ENCODE measurements around the gene DDR2. TPM values are rescaled to one million over a fixed set of nuclear protein-coding genes. Genes with fewer than 3 reads are reported as not detected.
A peak's percentile ranks its signal among the peaks of the same experiment; 100 is the strongest.
"Not testable (repeated sequence)": the region's sequence is repeated elsewhere in the genome, so short reads cannot be mapped to it uniquely, and the experiment has no call there.

Gene DDR2
- total and polyA plus RNA-seq, 8 donors = 28.5 to 47.9 (median 45.0) TPM

GRCh38 chr1:162741574-162741973 is 109.3 kb downstream of the DDR2 start:
- no peaks in the 10 kb centered on the region for H3K27me3 ChIP-seq
- H3K9me3 ChIP-seq = no peaks in the 10 kb centered on the region
- H3K4me3 ChIP-seq = no peak overlapping the region
- no peak overlapping the region for H3K27ac ChIP-seq
- no peak for DNase-seq
- ATAC-seq = no peak
- H3K4me1 ChIP-seq = peaks cover 0 to under 1% of the 10 kb centered on the region in 2 donors
- TF ChIP-seq CTCF (IDR thresholded peaks at IDR 0.05) = no peak
- intact Hi-C loops (cut with DNase I) = no loop called here
- H3K36me3 ChIP-seq = no peaks in the 10 kb centered on the region

- H3K4me1 ChIP-seq; intact Hi-C loops (cut with DNase I); ATAC-seq; H3K27ac ChIP-seq; H3K27me3 ChIP-seq; H3K36me3 ChIP-seq; H3K4me3 ChIP-seq; H3K9me3 ChIP-seq: not testable (repeated sequence)
- DNase-seq = peak in 1 of 4 donors; percentile 34
These were observed 114.1 kb downstream of the DDR2 start for GRCh38 chr1:162746264-162746942.

GRCh38 chr1:162753001-162753658 is 120.9 kb downstream of the DDR2 start:
- Histone ChIP-seq H3K4me1 (no peaks in the 10 kb centered on the region), H3K9me3 (peaks cover 0 to 4% of the 10 kb centered on the region in 2 donors), H3K36me3 (no peaks in the 10 kb centered on the region), H3K27ac (no peak overlapping the region), H3K4me3 (no peak overlapping the region), H3K27me3 (no peaks in the 10 kb centered on the region)
- no peak for DNase-seq
- no peak for ATAC-seq
- no peak for TF ChIP-seq CTCF (IDR thresholded peaks at IDR 0.05)
- intact Hi-C loops (cut with DNase I) = no loop called here

- DNase-seq = no peak
- Histone ChIP-seq H3K4me1 (no peaks in the 10 kb centered on the region), H3K27me3 (no peaks in the 10 kb centered on the region), H3K36me3 (no peaks in the 10 kb centered on the region), H3K9me3 (peaks cover 0 to 4% of the 10 kb centered on the region in 2 donors), H3K27ac (no peak overlapping the region), H3K4me3 (no peak overlapping the region)
- no peak for TF ChIP-seq CTCF (IDR thresholded peaks at IDR 0.05)
- ATAC-seq = no peak
- intact Hi-C loops (cut with DNase I) = no loop called here
These were observed 121.8 kb downstream of the DDR2 start for GRCh38 chr1:162753998-162754585.

GRCh38 chr1:162755306-162755705 is 123.0 kb downstream of the DDR2 start:
- intact Hi-C loops (cut with DNase I) = no loop called here
- DNase-seq (no peak), ATAC-seq (no peak)
- Histone ChIP-seq H3K27ac (no peak overlapping the region), H3K9me3 (peaks cover 0 to 4% of the 10 kb centered on the region in 2 donors), H3K4me3 (no peak overlapping the region), H3K27me3 (no peaks in the 10 kb centered on the region), H3K36me3 (no peaks in the 10 kb centered on the region), H3K4me1 (no peaks in the 10 kb centered on the region)
- TF ChIP-seq CTCF (IDR thresholded peaks at IDR 0.05) = no peak
